GM23338 (cell line): ENCODE data around the gene GRM8. TPM values are rescaled to one million over a fixed set of nuclear protein-coding genes. Genes with fewer than 3 reads are reported as not detected.

Experiments used
- ATAC-seq: fragments of 200-7000 bp; cut with Tn5 transposase; 3 replicates; pipeline ENCODE4 v1.9.1; 2020
- DNase-seq: peaks from one replicate; pipeline ENCODE4 v3.0.0-alpha.2; 2015; ENCODE audit warnings: low spot score
- H2AFZ ChIP-seq: fragments of 200-600 bp; sonication (generic); 2 replicates; pipeline ENCODE4 v1.8.0; 2016; ENCODE audit warnings: antibody characterized with exemption, mild to moderate bottlenecking, moderate library complexity
- H3F3A ChIP-seq: fragments of 200-600 bp; sonication (generic); replicated peaks from 2 replicates; pipeline ENCODE4 v1.8.0; 2017; ENCODE audit warnings: antibody characterized with exemption, mixed run types, low read depth
- H3K27ac ChIP-seq: fragments of 200-600 bp; sonication (generic); 2 replicates; pipeline ENCODE4 v1.6.1; 2016; ENCODE audit warnings: low read depth
- H3K27me3 ChIP-seq: fragments of 200-600 bp; sonication (generic); 2 replicates; pipeline ENCODE4 v1.8.0; 2016; ENCODE audit warnings: mild to moderate bottlenecking, mixed run types, moderate library complexity; ENCODE audit not compliant: insufficient read depth
- H3K36me3 ChIP-seq: fragments of 200-600 bp; sonication (generic); 2 replicates; pipeline ENCODE4 v1.8.0; 2016; ENCODE audit warnings: mild to moderate bottlenecking; ENCODE audit not compliant: insufficient read depth
- H3K4me1 ChIP-seq: fragments of 200-600 bp; sonication (generic); 2 replicates; pipeline ENCODE4 v1.8.0; 2016; ENCODE audit warnings: mild to moderate bottlenecking, moderate library complexity; ENCODE audit not compliant: insufficient read depth
- H3K4me2 ChIP-seq: fragments of 200-600 bp; sonication (generic); 2 replicates; pipeline ENCODE4 v1.7.1; 2017; ENCODE audit warnings: mixed run types
- H3K4me3 ChIP-seq: fragments of 200-600 bp; sonication (generic); 2 replicates; pipeline ENCODE4 v1.6.1; 2016; ENCODE audit warnings: mixed run types
- H3K79me2 ChIP-seq: fragments of 200-600 bp; sonication (generic); replicated peaks from 2 replicates; pipeline ENCODE4 v1.8.0; 2017; ENCODE audit warnings: mild to moderate bottlenecking; ENCODE audit not compliant: insufficient read depth
- H3K9me2 ChIP-seq: fragments of 200-600 bp; sonication (generic); 2 replicates; pipeline ENCODE4 v1.8.0; 2017; ENCODE audit not compliant: insufficient read depth
- H4K20me1 ChIP-seq: fragments of 200-600 bp; sonication (generic); replicated peaks from 2 replicates; pipeline ENCODE4 v1.8.0; 2017; ENCODE audit warnings: mild to moderate bottlenecking; ENCODE audit not compliant: insufficient read depth
- H3K27ac Mint-ChIP-seq: 2 replicates; pipeline ENCODE4 v1.8.0; 2020; ENCODE audit warnings: inconsistent platforms, mild to moderate bottlenecking, moderate library complexity, mixed read lengths
- H3K27me3 Mint-ChIP-seq: 3 replicates; pipeline ENCODE4 v1.8.0; 2022; ENCODE audit warnings: low read depth, mild to moderate bottlenecking, moderate library complexity, mixed read lengths, inconsistent platforms; ENCODE audit not compliant: insufficient read depth, poor library complexity
- H3K36me3 Mint-ChIP-seq: 3 replicates; pipeline ENCODE4 v1.8.0; 2021; ENCODE audit warnings: low read depth, mild to moderate bottlenecking, inconsistent platforms, moderate library complexity, mixed read lengths
- H3K4me1 Mint-ChIP-seq: 3 replicates; pipeline ENCODE4 v1.8.0; 2020; ENCODE audit warnings: mild to moderate bottlenecking, inconsistent platforms, mixed read lengths
- H3K4me3 Mint-ChIP-seq: 3 replicates; pipeline ENCODE4 v1.8.0; 2021; ENCODE audit warnings: moderate library complexity, mild to moderate bottlenecking, inconsistent platforms, mixed read lengths
- H3K9me3 Mint-ChIP-seq: 3 replicates; pipeline ENCODE4 v1.8.0; 2020; ENCODE audit warnings: moderate library complexity, mild to moderate bottlenecking, inconsistent platforms, mixed read lengths
- CTCF ChIP-seq, 2 experiments: fragments of 200-600 bp in 1 of 2; sonication (generic) in 1 of 2; conservative IDR thresholded peaks; 2 replicates each; pipeline versions ENCODE4 v1.5.1 to v1.6.1; 2016 to 2017; ENCODE audit warnings: antibody characterized with exemption in 2 of 2, low read depth in 2 of 2, mild to moderate bottlenecking in 2 of 2, moderate library complexity in 1 of 2
- ETS1 ChIP-seq: IDR thresholded peaks from 2 replicates; pipeline ENCODE4 v1.6.1; 2016; ENCODE audit warnings: antibody characterized with exemption
- EZH2phosphoT487 ChIP-seq: fragments of 200-600 bp; sonication (generic); IDR thresholded peaks from one replicate; pipeline ENCODE4 v1.8.1; 2018; ENCODE audit warnings: antibody characterized with exemption; ENCODE audit not compliant: unreplicated experiment
- JUNB ChIP-seq: IDR thresholded peaks from one replicate; pipeline ENCODE4 v1.6.1; 2016; ENCODE audit warnings: antibody characterized with exemption; ENCODE audit not compliant: unreplicated experiment
- POLR2AphosphoS5 ChIP-seq: IDR thresholded peaks from 2 replicates; pipeline ENCODE4 v1.6.1; 2016; ENCODE audit warnings: antibody characterized with exemption, low read depth
- ZNF331 ChIP-seq: fragments of 250-450 bp; sonication (Bioruptor Pico); IDR thresholded peaks from 2 replicates; pipeline ENCODE4 v1.5.0; 2020; ENCODE audit warnings: low read depth, mild to moderate bottlenecking, moderate library complexity
- ZNF462 ChIP-seq: fragments of 250-450 bp; sonication (Bioruptor Pico); IDR thresholded peaks from 2 replicates; pipeline ENCODE4 v1.5.0; 2020; ENCODE audit warnings: mild to moderate bottlenecking, moderate library complexity
- polyA plus RNA-seq: library from polyadenylated mRNA; unstranded; fragments of >200 nt; fragmentation: Nextera tagmentation; extraction: Ambion mirVana; gene quantifications from 2 replicates; pipeline ENCODE4 v1.2.1, GENCODE V29; 2016
- total RNA-seq: library from RNA; depleted of rRNA; stranded (reverse); fragments of >200 nt; shearing (Covaris generic); gene quantifications from 2 replicates; pipeline ENCODE4 v1.2.3, GENCODE V29; 2014

Gene GRM8
- total and polyA plus RNA-seq, 2 experiments from 2014 or later = 1.9 to 6.6 TPM

- TF ChIP-seq CTCF (conservative IDR thresholded peaks at IDR 0.05; ENCODE audit: low read depth in 2 of 2) = no peak
- no peak for TF ChIP-seq ZNF462 (CRISPR knock-in tag)
- TF ChIP-seq POLR2AphosphoS5 = no peak
Measured at GRCh38 chr7:126483972-126484371, 768.8 kb downstream of the GRM8 start (continued).

GRCh38 chr7:126472825-126473224 is 779.9 kb downstream of the GRM8 start:
- DNase-seq (no peak), ATAC-seq (no peak)
- H3K9me3 Mint-ChIP-seq = peaks cover 22% of the 10 kb centered on the region
- peaks cover 13% of the 10 kb centered on the region; the same call in 2 of the 3 replicates for H3K36me3 Mint-ChIP-seq
- Histone ChIP-seq H3K79me2 (no peaks in the 10 kb centered on the region), H4K20me1 (no peaks in the 10 kb centered on the region), H3K27ac (no peak overlapping the region), H3K4me2 (no peak overlapping the region), H3K27me3 (no peaks in the 10 kb centered on the region), H2AFZ (no peak overlapping the region), H3K4me3 (no peak overlapping the region), H3F3A (no peaks in the 10 kb centered on the region), H3K4me1 (no peaks in the 10 kb centered on the region), H3K36me3 (peaks cover 17% of the 10 kb centered on the region; the same call in 1 of the 2 replicates), H3K9me2 (no peaks in the 10 kb centered on the region)
- no peaks in the 10 kb centered on the region for H3K27me3 Mint-ChIP-seq
- no peaks in the 10 kb centered on the region for H3K4me1 Mint-ChIP-seq
- no peak overlapping the region for H3K27ac Mint-ChIP-seq
- no peak overlapping the region for H3K4me3 Mint-ChIP-seq
- TF ChIP-seq EZH2phosphoT487 = no peak
- TF ChIP-seq ETS1 = no peak
- TF ChIP-seq JUNB = no peak
- no peak for TF ChIP-seq ZNF331
- TF ChIP-seq CTCF (conservative IDR thresholded peaks at IDR 0.05; ENCODE audit: low read depth in 2 of 2) = no peak
- TF ChIP-seq POLR2AphosphoS5 = no peak
